ENCODE data around the gene NACC2.

Gene NACC2

GRCh38 chr9:136075881-136076678 is 19.0 kb downstream of the NACC2 start:
- H4K20me1 ChIP-seq (ENCODE audit: control insufficient read depth, insufficient read depth, low read depth, low read length) = no peaks in the 10 kb centered on the region
- H3F3A ChIP-seq (ENCODE audit: control insufficient read depth, insufficient read depth) = no peaks in the 10 kb centered on the region
- H3K9me3 ChIP-seq (ENCODE audit: control insufficient read depth, insufficient read depth, low read length) = no peaks in the 10 kb centered on the region
- no peaks in the 10 kb centered on the region for H3K36me3 ChIP-seq (ENCODE audit: control insufficient read depth, low read length)
- H3K79me2 ChIP-seq (ENCODE audit: control insufficient read depth, low read length) = no peaks in the 10 kb centered on the region
- TF ChIP-seq CTCF (IDR thresholded peaks at IDR 0.05; ENCODE audit: low read depth, low read length, poor library complexity, severe bottlenecking) = no peak
- TF ChIP-seq EZH2phosphoT487 (IDR thresholded peaks at IDR 0.05; ENCODE audit: borderline replicate concordance, low read length) = no peak
- no peaks in the 10 kb centered on the region for H3K27me3 ChIP-seq (ENCODE audit: control insufficient read depth, low read length)
- H3K4me3 ChIP-seq (ENCODE audit: low read length) = no peak overlapping the region
- no peaks in the 10 kb centered on the region for H3K9me2 ChIP-seq (replicated peaks; ENCODE audit: control insufficient read depth, low read length)
- H3K4me1 ChIP-seq (ENCODE audit: control insufficient read depth, low read length) = no peaks in the 10 kb centered on the region
- H3K4me2 ChIP-seq (ENCODE audit: low read length) = no peak overlapping the region
- H3K27ac ChIP-seq (ENCODE audit: low read depth, low read length) = no peak overlapping the region

- H3K4me3 ChIP-seq (ENCODE audit: low read length) = no peak overlapping the region
Measured at GRCh38 chr9:136075134-136075841, 19.8 kb downstream of the NACC2 start.

GRCh38 chr9:136074706-136075105 is 20.4 kb downstream of the NACC2 start:
- H3K27me3 ChIP-seq (ENCODE audit: control insufficient read depth, low read length) = no peaks in the 10 kb centered on the region
- no peaks in the 10 kb centered on the region for H3K9me2 ChIP-seq (replicated peaks; ENCODE audit: control insufficient read depth, low read length)
- H4K20me1 ChIP-seq (ENCODE audit: control insufficient read depth, insufficient read depth, low read depth, low read length) = no peaks in the 10 kb centered on the region
- no peak for TF ChIP-seq EZH2phosphoT487 (IDR thresholded peaks at IDR 0.05; ENCODE audit: borderline replicate concordance, low read length)
- TF ChIP-seq CTCF (IDR thresholded peaks at IDR 0.05; ENCODE audit: low read depth, low read length, poor library complexity, severe bottlenecking) = no peak
- no peaks in the 10 kb centered on the region for H3F3A ChIP-seq (ENCODE audit: control insufficient read depth, insufficient read depth)
- no peaks in the 10 kb centered on the region for H3K36me3 ChIP-seq (ENCODE audit: control insufficient read depth, low read length)
- H3K27ac ChIP-seq (ENCODE audit: low read depth, low read length) = no peak overlapping the region
- no peaks in the 10 kb centered on the region for H3K9me3 ChIP-seq (ENCODE audit: control insufficient read depth, insufficient read depth, low read length)
- H3K4me1 ChIP-seq (ENCODE audit: control insufficient read depth, low read length) = no peaks in the 10 kb centered on the region
- H3K4me2 ChIP-seq (ENCODE audit: low read length) = no peak overlapping the region
- no peaks in the 10 kb centered on the region for H3K79me2 ChIP-seq (ENCODE audit: control insufficient read depth, low read length)
- no peak overlapping the region for H3K4me3 ChIP-seq (ENCODE audit: low read length)

More at GRCh38 chr9:136075134-136075841, 19.8 kb downstream of the NACC2 start:
- H3K27ac ChIP-seq (ENCODE audit: low read depth, low read length) = no peak overlapping the region
- no peaks in the 10 kb centered on the region for H3K36me3 ChIP-seq (ENCODE audit: control insufficient read depth, low read length)
- H3K4me2 ChIP-seq (ENCODE audit: low read length) = no peak overlapping the region
- no peaks in the 10 kb centered on the region for H3K4me1 ChIP-seq (ENCODE audit: control insufficient read depth, low read length)
- H3F3A ChIP-seq (ENCODE audit: control insufficient read depth, insufficient read depth) = no peaks in the 10 kb centered on the region
- no peaks in the 10 kb centered on the region for H4K20me1 ChIP-seq (ENCODE audit: control insufficient read depth, insufficient read depth, low read depth, low read length)
- H3K79me2 ChIP-seq (ENCODE audit: control insufficient read depth, low read length) = no peaks in the 10 kb centered on the region
- H3K9me3 ChIP-seq (ENCODE audit: control insufficient read depth, insufficient read depth, low read length) = no peaks in the 10 kb centered on the region
- no peaks in the 10 kb centered on the region for H3K27me3 ChIP-seq (ENCODE audit: control insufficient read depth, low read length)
- no peak for TF ChIP-seq EZH2phosphoT487 (IDR thresholded peaks at IDR 0.05; ENCODE audit: borderline replicate concordance, low read length)
- TF ChIP-seq CTCF (IDR thresholded peaks at IDR 0.05; ENCODE audit: low read depth, low read length, poor library complexity, severe bottlenecking) = no peak
- H3K9me2 ChIP-seq (replicated peaks; ENCODE audit: control insufficient read depth, low read length) = no peaks in the 10 kb centered on the region

Measured in DOHH2 (cell line).